GM19035 (cell line): Measurements from ENCODE around the gene DDX31.

ENCODE experiments used
- ATAC-seq: cut with Tn5 transposase; IDR thresholded peaks from one replicate; pipeline ENCODE4 v1.9.1; 2021; ENCODE audit not compliant: unreplicated experiment

The DDX31 gene

DNA sequence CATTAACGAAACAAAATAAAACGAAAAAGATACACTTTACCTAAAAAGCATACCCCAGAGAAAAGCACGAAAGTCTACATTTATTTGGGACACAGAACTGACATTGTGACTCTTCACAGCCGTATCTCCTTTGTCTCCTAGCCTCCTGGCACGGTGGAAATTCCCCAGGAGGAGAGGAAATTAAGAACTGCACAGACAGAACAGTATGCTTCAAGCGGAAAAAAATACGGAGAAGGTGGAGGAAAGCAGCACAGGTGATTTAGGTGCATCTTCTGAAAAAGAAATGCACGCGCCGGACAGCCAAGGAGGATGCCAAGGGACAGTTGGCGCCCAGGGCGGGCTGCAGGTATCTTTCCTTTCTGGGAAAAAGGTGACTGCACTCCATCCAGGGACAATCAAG lies 32.0 kb downstream of the DDX31 start:
- ATAC-seq = no peak

GRCh38 chr9:132637351-132637750 lies 32.4 kb downstream of the DDX31 start:
- ATAC-seq = no peak

DNA sequence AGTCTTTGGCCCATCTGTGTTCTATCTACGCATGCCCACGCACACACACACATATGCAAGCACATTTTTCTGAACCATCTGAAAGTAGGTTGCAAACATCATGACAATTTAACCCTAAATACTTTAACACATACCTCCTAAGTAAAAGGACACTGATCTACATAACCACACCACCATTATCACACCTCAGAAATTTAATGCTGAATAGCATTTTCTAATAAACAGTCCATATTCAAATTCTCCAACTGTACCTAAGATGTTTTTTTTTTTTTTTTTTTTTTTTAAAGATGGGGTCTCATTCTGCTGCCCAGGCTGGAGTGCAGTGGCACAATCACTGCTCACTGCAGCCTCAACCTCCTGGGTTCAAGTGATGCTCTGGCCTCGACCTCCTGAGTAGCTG lies 35.5 kb downstream of the DDX31 start:
- ATAC-seq = no peak

- no peak for ATAC-seq
These were observed 37.2 kb downstream of the DDX31 start for GRCh38 chr9:132632413-132633129.

DNA sequence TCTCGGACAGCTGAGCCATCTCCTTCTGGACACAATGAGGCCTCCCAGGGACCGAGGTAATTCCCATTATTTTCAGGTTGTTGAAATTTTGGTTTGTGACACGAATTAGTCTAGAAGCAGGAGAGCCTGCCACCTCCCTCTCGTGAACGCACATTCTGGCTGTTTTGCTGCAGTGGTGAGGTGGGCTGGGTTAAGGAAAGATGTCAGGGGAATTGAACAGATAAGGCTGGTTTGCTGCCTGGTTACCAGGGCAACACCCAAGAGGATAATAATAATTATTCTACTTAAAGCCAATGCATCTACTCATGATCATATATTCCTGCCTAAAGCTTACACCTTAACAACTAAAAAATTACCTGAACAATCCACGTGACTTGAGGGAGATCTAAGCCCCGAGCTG lies 38.1 kb downstream of the DDX31 start:
- no peak for ATAC-seq

DNA sequence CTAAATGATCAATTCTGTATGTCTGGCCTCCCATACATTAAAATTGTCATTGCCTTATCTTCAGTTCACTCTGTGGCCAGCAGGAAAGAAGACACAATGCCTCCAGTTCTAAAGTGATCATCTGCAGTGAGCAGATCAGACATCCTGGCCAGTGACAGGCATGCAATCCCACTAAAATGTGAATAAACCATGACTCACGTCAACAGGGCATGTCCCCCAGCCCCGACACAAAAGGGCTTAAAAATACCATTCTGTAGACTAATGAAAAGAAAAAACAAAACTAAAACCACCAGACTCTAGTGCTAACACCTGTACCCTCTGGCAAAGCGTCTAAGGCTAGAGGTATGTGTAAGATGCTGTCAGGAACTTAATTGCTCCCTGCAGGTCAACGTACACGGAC lies 38.5 kb downstream of the DDX31 start:
- no peak for ATAC-seq

GRCh38 chr9:132630811-132631210 lies 39.0 kb downstream of the DDX31 start:
- no peak for ATAC-seq

DNA sequence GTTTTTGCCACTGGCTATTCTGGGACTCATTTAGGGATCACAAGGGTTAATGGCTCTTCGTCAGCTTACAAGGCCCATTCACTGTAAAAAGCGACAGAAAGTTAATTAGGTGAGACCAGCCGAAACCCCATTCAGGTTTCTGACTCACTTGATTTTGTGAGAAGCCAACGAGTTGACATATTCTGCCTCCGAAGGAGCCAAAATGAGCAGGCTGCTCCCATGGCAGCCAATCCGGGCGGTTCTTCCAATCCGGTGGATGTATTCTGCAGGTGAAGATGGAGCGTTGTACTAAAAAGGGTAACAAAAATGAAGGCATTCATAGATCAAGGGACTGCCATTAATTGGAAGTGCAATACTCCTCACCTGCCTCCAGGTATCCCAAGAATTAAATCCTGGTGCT lies 39.7 kb downstream of the DDX31 start:
- no peak for ATAC-seq

- ATAC-seq = no peak
These were observed 41.0 kb downstream of the DDX31 start for GRCh38 chr9:132628746-132629145.

DNA sequence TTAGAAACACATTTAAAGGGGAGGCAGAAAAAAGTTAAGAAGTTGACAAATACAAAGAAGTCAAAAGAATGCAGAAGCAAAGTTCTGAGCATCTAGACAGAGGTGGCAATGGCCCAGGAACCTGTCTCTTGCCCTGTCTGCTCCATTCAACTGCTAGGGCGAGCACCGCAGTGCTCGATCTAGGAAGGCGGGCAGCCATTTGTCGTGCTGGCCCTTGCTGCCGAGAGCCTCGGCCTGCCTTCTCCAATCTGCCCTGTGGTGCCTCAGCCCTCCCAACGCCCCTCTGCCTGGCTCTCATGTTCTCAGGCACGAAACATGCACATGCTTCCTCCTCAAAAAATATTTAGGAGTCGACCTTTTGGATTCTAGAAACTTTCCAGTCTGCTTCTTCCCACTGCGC lies 42.2 kb downstream of the DDX31 start:
- ATAC-seq = no peak

- ATAC-seq = no peak
These were observed 42.7 kb downstream of the DDX31 start for GRCh38 chr9:132627106-132627505.

DNA sequence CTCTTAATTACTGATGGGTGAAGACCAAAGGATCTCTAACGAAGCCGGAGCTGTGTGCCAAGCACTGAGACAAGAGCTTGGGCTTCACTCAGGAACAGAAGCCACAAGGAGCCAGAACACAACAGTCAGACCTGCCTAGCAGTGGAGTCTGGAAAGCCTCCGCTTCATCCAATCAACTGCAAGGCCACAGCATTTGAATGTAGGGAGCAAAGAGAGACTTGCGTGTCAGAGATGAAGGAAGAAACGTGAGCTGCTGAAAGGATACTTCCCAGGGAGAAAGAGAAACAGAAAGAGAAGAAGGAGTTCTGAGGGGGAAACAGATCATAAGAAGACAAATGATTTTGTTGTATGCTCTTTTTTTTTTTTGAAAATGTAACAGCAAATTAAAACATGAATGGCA lies 43.5 kb downstream of the DDX31 start:
- ATAC-seq = no peak

DNA sequence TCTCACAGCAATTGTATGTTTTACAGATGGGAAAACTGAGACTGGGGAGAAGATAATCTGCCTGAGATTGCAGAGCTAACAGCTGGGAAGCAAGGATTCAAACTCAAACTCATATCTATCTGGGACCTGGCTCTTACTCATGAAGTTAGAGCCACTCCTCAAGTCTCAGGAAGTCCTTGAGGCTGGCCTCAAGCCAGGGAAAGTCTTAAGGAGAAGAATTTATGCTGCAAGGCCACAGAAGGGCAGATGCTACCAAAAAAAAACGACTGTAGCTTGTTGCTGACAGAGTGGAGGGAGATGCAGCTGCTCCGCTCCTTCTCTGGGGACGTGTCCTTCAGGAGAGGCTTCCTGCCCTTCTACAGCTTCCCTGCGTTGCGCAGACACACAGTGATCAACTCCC lies 47.6 kb downstream of the DDX31 start:
- no peak for ATAC-seq

DNA sequence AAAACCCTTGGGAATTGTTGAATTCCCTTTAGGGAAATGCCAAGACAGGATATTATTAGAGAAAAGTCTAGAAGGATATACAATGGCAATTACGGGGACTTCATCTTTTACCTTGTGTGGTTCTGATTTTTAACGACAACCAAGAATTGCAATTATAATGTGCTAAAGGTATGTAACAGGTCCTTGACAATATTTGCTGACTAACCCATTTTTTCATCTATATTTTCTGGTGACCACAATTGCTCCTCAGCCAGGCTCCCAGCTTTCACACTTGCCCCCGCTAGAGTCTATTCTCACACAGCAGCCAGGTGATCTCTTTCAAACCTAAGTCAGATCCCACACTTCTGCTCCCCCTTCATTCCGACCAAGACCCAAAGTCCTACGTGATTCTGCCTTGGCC lies 53.1 kb downstream of the DDX31 start:
- ATAC-seq = no peak

GRCh38 chr9:132615774-132616173 lies 54.0 kb downstream of the DDX31 start:
- ATAC-seq = no peak

DNA sequence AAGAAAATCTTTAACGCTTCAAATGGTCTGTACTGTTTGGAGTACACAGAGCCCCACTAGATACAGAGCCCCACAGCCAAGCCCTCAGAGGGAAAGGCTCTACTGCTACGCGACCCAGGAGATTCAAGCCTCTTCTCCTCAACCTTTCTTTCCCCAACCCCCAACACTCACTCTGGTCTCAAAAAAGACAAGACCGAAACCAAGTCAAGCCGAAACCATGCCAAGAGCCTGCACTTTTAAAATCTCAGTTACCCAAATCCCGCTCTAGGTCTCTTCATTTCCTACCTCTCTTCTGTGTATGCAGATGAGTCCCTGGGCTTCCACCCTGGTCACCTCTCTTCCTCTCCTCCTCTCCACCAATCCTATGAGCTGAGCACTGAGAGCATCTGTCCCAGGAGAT lies 55.5 kb downstream of the DDX31 start:
- ATAC-seq = no peak

GRCh38 chr9:132610661-132611060 lies 59.1 kb downstream of the DDX31 start:
- no peak for ATAC-seq

DNA sequence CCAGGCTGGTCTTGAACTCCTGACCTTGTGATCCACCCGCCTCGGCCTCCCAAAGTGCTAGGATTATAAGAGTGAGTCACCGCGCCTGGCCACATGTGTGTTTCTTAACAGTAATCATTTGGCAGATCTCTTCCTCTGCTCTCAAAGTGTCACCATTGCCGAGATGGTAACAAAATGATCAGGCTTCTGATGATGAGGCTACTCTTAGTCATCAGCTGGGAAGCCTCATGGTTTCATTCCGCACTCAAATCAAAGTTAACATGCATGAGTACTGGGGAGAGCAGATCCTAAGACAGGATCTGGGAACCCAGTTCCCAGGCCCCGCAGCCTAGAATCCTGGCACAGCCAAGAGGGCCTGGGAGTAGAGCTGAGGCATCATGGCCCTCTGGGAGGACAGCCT lies 60.0 kb downstream of the DDX31 start:
- ATAC-seq = no peak

GRCh38 chr9:132609184-132609583 lies 60.6 kb downstream of the DDX31 start:
- no peak for ATAC-seq

DNA sequence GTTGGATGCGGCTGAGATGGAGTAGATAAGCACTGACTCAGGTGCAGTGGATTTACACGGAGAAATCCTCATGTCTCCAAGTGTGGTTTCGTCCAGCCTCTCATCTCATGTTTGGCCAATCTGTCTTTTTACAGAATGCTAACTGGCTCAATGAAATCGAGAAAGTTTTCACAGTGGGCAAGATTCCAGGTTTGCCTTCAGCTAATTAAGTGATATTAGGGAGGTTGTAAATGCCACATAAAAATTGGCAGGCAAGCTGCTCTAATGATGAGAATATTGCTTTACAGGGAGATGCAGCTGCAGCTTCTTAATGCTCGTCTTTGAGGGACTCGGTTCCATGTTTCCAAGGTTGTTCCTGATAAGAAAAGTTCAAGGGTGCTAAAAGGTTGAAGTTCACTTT lies 63.7 kb downstream of the DDX31 start:
- no peak for ATAC-seq

DNA sequence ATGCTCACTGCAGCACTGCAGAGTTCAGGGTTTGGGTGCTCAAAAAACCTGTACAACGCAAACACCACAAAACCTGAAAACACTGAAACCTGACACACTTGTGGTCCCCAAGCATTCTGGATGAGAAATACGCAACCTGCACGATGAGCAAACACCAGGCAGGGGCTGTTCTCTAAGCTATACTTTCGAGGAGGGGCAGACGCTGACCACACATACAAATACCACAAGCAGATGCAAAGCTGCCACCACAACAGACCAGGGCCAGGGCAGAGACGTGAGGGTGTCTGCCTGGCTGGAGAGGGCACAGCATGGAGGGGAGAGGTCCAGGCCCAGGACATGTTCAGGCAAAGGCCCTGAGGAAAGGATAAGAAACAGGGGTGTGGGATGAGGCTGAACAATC lies 64.4 kb downstream of the DDX31 start:
- no peak for ATAC-seq

DNA sequence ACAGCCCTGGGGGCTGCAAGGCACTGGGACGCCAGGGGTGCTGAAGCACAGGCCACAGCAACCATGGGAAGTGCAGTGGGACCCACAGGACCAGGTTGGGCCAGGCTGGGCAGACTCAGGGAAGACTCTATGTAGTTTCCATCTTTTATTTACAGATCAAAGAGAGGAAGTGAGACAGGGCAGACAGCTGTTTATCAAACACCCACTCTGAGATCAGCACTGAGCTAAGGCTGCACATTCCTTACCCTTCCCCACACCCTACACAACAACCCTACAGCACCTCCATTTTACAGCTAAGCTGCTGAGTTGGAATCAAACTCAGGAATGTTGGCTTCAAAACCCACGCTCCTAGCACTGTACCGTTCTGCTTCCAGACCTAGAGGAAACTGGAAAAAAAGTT lies 67.6 kb downstream of the DDX31 start:
- ATAC-seq = no peak

DNA sequence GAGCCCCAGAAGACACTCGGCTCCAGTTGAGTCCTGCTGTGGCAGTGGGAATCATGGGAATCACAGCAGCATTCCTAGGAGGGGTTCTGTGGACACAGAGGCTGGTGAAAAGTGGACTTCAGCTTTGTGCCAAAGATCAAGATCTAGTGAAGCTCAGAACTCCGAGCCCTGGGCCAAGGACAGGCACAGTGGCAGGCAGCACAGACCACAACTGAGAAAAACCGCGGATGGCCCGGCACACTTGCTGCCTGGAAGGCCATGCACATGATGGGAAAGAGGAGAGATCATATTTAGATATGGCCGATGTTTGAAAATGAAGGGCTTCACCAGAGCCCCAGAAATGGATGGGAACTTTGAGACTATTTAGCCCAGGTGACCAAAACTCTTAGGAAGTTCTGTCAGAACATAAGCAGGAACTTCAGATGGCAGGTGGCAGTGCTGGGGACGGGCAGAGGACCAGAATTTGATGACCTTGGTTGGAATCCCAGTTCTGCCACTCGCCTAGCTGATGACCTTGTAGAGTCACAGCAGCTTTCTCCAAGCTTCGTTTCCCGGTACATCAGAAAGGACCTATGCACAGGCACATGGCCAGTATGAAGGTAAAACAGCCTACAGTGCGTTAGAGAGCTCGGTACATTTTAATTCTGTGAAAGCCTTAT lies 69.3 kb downstream of the DDX31 start:
- ATAC-seq = no peak
